DOHH2 (cell line): ENCODE results near the gene GRM4.

Experiments
- H3F3A ChIP-seq: fragments of 200-600 bp; sonication (generic), shearing (Covaris generic); 2 replicates; pipeline ENCODE4 v1.6.0; 2016; ENCODE audit warnings: antibody characterized with exemption, mild to moderate bottlenecking; ENCODE audit not compliant: control insufficient read depth, insufficient read depth
- H3K27ac ChIP-seq: fragments of 200-600 bp; sonication (generic); 2 replicates; pipeline ENCODE4 v1.5.1; 2014; ENCODE audit warnings: low read depth, mild to moderate bottlenecking, low read length, moderate library complexity
- H3K27me3 ChIP-seq: fragments of 200-600 bp; sonication (generic); 2 replicates; pipeline ENCODE4 v1.6.1; 2014; ENCODE audit warnings: mild to moderate bottlenecking, low read length, mixed read lengths; ENCODE audit not compliant: control insufficient read depth
- H3K36me3 ChIP-seq: fragments of 200-600 bp; sonication (generic); 2 replicates; pipeline ENCODE4 v1.6.1; 2014; ENCODE audit warnings: mild to moderate bottlenecking, low read length, moderate library complexity, mixed read lengths; ENCODE audit not compliant: control insufficient read depth
- H3K4me1 ChIP-seq: fragments of 200-600 bp; sonication (generic); 2 replicates; pipeline ENCODE4 v1.6.1; 2014; ENCODE audit warnings: mild to moderate bottlenecking, low read length, mixed read lengths; ENCODE audit not compliant: control insufficient read depth
- H3K4me2 ChIP-seq: fragments of 200-600 bp; sonication (generic); 2 replicates; pipeline ENCODE4 v1.6.0; 2014; ENCODE audit warnings: mild to moderate bottlenecking, low read length, moderate library complexity
- H3K4me3 ChIP-seq: fragments of 200-600 bp; sonication (generic); 2 replicates; pipeline ENCODE4 v1.5.1; 2014; ENCODE audit warnings: mild to moderate bottlenecking, low read length, mixed read lengths
- H3K79me2 ChIP-seq: fragments of 200-600 bp; sonication (generic); 2 replicates; pipeline ENCODE4 v1.6.1; 2014; ENCODE audit warnings: mild to moderate bottlenecking, low read length, mixed read lengths; ENCODE audit not compliant: control insufficient read depth
- H3K9me2 ChIP-seq: fragments of 200-600 bp; sonication (generic); replicated peaks from 2 replicates; pipeline ENCODE4 v1.6.1; 2014; ENCODE audit warnings: mild to moderate bottlenecking, low read length, mixed read lengths; ENCODE audit not compliant: control insufficient read depth
- H3K9me3 ChIP-seq: fragments of 200-600 bp; sonication (generic); 2 replicates; pipeline ENCODE4 v1.6.1; 2014; ENCODE audit warnings: antibody characterized with exemption, low read length, mixed read lengths; ENCODE audit not compliant: control insufficient read depth, insufficient read depth
- H4K20me1 ChIP-seq: fragments of 200-600 bp; sonication (generic); 2 replicates; pipeline ENCODE4 v1.6.0; 2014; ENCODE audit warnings: low read depth, mild to moderate bottlenecking, antibody characterized with exemption, low read length, moderate library complexity; ENCODE audit not compliant: control insufficient read depth, insufficient read depth
- EZH2phosphoT487 ChIP-seq: fragments of 200-600 bp; sonication (generic); IDR thresholded peaks from 2 replicates; pipeline ENCODE4 v1.6.1; 2017; ENCODE audit warnings: borderline replicate concordance, mild to moderate bottlenecking, antibody characterized with exemption, low read length, moderate library complexity, mixed read lengths
- TF ChIP-seq, protein P1 (sequence below): fragments of 200-600 bp; sonication (generic); IDR thresholded peaks from one replicate; pipeline ENCODE4 v1.5.1; 2014; ENCODE audit warnings: antibody characterized with exemption, mild to moderate bottlenecking, low read depth, low read length; ENCODE audit not compliant: poor library complexity, severe bottlenecking

Gene GRM4

DNA sequence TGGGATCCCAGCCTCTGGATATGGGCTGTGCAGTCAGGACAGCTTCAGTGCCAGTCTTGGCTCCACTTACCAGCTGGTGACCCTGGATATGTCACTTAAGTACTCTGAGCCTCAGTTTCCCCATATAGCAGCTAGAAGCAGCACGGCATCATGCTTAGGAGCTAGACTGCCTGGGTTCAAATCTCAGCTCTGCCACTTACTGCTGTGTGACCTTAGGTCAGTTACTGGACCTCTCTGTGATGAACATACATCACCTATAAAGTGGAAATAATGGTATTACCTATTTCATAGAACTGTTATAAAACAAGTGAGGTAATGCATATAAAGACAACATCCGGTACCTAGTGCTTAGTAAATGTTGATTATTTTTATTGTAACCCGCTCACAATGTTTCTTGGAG, 83.7 kb downstream of the GRM4 start:
- no peaks in the 10 kb centered on the region for H3K9me2 ChIP-seq
- H3K79me2 ChIP-seq, result no peaks in the 10 kb centered on the region
- no peaks in the 10 kb centered on the region for H3K4me1 ChIP-seq
- H4K20me1 ChIP-seq, result peaks cover 4% of the 10 kb centered on the region; the same call in 1 of the 2 replicates
- H3K4me2 ChIP-seq, result no peak overlapping the region
- TF ChIP-seq EZH2phosphoT487, result no peak
- H3K27ac ChIP-seq, result no peak overlapping the region
- no peak overlapping the region for H3K4me3 ChIP-seq
- H3F3A ChIP-seq, result no peaks in the 10 kb centered on the region
- H3K36me3 ChIP-seq, result no peaks in the 10 kb centered on the region
- H3K9me3 ChIP-seq, result no peaks in the 10 kb centered on the region
- H3K27me3 ChIP-seq, result peaks cover 10% of the 10 kb centered on the region; the same call in 1 of the 2 replicates

GRCh38 chr6:34061348-34061747, 84.5 kb downstream of the GRM4 start:
- Histone ChIP-seq H3K36me3 (no peaks in the 10 kb centered on the region), H3K9me2 (no peaks in the 10 kb centered on the region), H3K4me3 (no peak overlapping the region), H3K27ac (no peak overlapping the region), H3K27me3 (peaks cover 3% of the 10 kb centered on the region; the same call in 1 of the 2 replicates), H3K9me3 (no peaks in the 10 kb centered on the region), H4K20me1 (peaks cover 4% of the 10 kb centered on the region; the same call in 1 of the 2 replicates), H3K79me2 (no peaks in the 10 kb centered on the region), H3F3A (no peaks in the 10 kb centered on the region), H3K4me2 (no peak overlapping the region), H3K4me1 (peaks cover 2% of the 10 kb centered on the region; the same call in 1 of the 2 replicates)
- TF ChIP-seq, protein P1, sequence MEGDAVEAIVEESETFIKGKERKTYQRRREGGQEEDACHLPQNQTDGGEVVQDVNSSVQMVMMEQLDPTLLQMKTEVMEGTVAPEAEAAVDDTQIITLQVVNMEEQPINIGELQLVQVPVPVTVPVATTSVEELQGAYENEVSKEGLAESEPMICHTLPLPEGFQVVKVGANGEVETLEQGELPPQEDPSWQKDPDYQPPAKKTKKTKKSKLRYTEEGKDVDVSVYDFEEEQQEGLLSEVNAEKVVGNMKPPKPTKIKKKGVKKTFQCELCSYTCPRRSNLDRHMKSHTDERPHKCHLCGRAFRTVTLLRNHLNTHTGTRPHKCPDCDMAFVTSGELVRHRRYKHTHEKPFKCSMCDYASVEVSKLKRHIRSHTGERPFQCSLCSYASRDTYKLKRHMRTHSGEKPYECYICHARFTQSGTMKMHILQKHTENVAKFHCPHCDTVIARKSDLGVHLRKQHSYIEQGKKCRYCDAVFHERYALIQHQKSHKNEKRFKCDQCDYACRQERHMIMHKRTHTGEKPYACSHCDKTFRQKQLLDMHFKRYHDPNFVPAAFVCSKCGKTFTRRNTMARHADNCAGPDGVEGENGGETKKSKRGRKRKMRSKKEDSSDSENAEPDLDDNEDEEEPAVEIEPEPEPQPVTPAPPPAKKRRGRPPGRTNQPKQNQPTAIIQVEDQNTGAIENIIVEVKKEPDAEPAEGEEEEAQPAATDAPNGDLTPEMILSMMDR, result no peak
- TF ChIP-seq EZH2phosphoT487, result no peak

DNA sequence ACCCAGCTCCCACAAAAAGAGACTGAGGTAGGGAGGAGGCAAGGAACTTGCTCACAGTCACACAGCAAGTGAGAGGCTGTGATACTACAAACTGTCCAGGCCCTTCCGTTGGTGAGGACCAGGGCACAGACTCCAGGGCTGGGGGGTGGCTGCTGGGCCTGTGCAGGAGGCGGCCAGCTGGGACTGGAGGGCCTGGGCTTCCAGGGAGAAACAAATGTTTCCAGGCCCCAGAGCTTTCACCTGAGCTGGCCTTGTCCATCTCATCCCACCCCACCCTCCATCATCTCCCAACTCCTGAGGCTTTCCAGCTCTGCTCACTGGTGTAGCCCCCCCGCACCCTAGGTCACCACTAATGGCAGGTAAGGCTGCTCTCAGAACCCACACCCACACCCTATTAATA, 86.0 kb downstream of the GRM4 start:
- no peak overlapping the region for H3K4me3 ChIP-seq
- TF ChIP-seq, protein P1, result no peak
- TF ChIP-seq EZH2phosphoT487, result no peak

GRCh38 chr6:34059136-34059731, 86.7 kb downstream of the GRM4 start:
- TF ChIP-seq, protein P1, result no peak
- TF ChIP-seq EZH2phosphoT487, result no peak
- Histone ChIP-seq H3K27me3 (peaks cover 8% of the 10 kb centered on the region), H3K36me3 (no peaks in the 10 kb centered on the region), H4K20me1 (peaks cover 10% of the 10 kb centered on the region; the same call in 1 of the 2 replicates), H3K27ac (no peak overlapping the region), H3K9me2 (no peaks in the 10 kb centered on the region), H3K9me3 (no peaks in the 10 kb centered on the region), H3K4me2 (no peak overlapping the region), H3K4me1 (peaks cover 7% of the 10 kb centered on the region; the same call in 1 of the 2 replicates), H3K79me2 (no peaks in the 10 kb centered on the region), H3K4me3 (no peak overlapping the region), H3F3A (no peaks in the 10 kb centered on the region)

More for the DNA sequence above, 86.0 kb downstream of the GRM4 start:
- H3K9me2 ChIP-seq, result no peaks in the 10 kb centered on the region
- no peaks in the 10 kb centered on the region for H3K79me2 ChIP-seq
- H4K20me1 ChIP-seq, result peaks cover 6% of the 10 kb centered on the region; the same call in 1 of the 2 replicates
- H3K4me2 ChIP-seq, result no peak overlapping the region
- no peak overlapping the region for H3K27ac ChIP-seq
- H3F3A ChIP-seq, result no peaks in the 10 kb centered on the region
- no peaks in the 10 kb centered on the region for H3K36me3 ChIP-seq
- no peaks in the 10 kb centered on the region for H3K9me3 ChIP-seq
- peaks cover 7% of the 10 kb centered on the region; the same call in 1 of the 2 replicates for H3K4me1 ChIP-seq
- H3K27me3 ChIP-seq, result peaks cover 5% of the 10 kb centered on the region
